ENCODE measurements around the gene CCDC71L.

CCDC71L gene

GRCh38 chr7:106612432-106612831 is 48.5 kb downstream of the CCDC71L start:
- Histone ChIP-seq H3K27me3 (ENCODE audit: control insufficient read depth, insufficient read depth, low read length) (no peaks in the 10 kb centered on the region), H3K27ac (ENCODE audit: low read length) (no peak overlapping the region), H3K9me3 (ENCODE audit: control insufficient read depth, low read depth, low read length) (no peaks in the 10 kb centered on the region), H3K9ac (ENCODE audit: low read length) (no peak overlapping the region), H3K4me1 (ENCODE audit: control insufficient read depth, low read depth, low read length) (peaks cover 5% of the 10 kb centered on the region), H3K4me3 (ENCODE audit: low read length) (no peak overlapping the region), H3K36me3 (ENCODE audit: control insufficient read depth, low read depth, low read length) (no peaks in the 10 kb centered on the region)

- H3K36me3 ChIP-seq (ENCODE audit: control insufficient read depth, low read depth, low read length) = no peaks in the 10 kb centered on the region
- H3K9ac ChIP-seq (ENCODE audit: low read length) = no peak overlapping the region
- peaks cover 5% of the 10 kb centered on the region for H3K4me1 ChIP-seq (ENCODE audit: control insufficient read depth, low read depth, low read length)
- H3K27ac ChIP-seq (ENCODE audit: low read length) = no peak overlapping the region
- no peak overlapping the region for H3K4me3 ChIP-seq (ENCODE audit: low read length)
- no peaks in the 10 kb centered on the region for H3K9me3 ChIP-seq (ENCODE audit: control insufficient read depth, low read depth, low read length)
- H3K27me3 ChIP-seq (ENCODE audit: control insufficient read depth, insufficient read depth, low read length) = no peaks in the 10 kb centered on the region
Observed at GRCh38 chr7:106611911-106612310, 49.0 kb downstream of the CCDC71L start.

- no peaks in the 10 kb centered on the region for H3K9me3 ChIP-seq (ENCODE audit: control insufficient read depth, low read depth, low read length)
- no peak overlapping the region for H3K9ac ChIP-seq (ENCODE audit: low read length)
- H3K4me1 ChIP-seq (ENCODE audit: control insufficient read depth, low read depth, low read length) = peaks cover 5% of the 10 kb centered on the region
- H3K27me3 ChIP-seq (ENCODE audit: control insufficient read depth, insufficient read depth, low read length) = no peaks in the 10 kb centered on the region
- H3K36me3 ChIP-seq (ENCODE audit: control insufficient read depth, low read depth, low read length) = no peaks in the 10 kb centered on the region
- no peak overlapping the region for H3K27ac ChIP-seq (ENCODE audit: low read length)
- H3K4me3 ChIP-seq (ENCODE audit: low read length) = no peak overlapping the region
Observed at GRCh38 chr7:106610996-106611886, 49.7 kb downstream of the CCDC71L start.

GRCh38 chr7:106609416-106609815 is 51.5 kb downstream of the CCDC71L start:
- no peaks in the 10 kb centered on the region for H3K36me3 ChIP-seq (ENCODE audit: control insufficient read depth, low read depth, low read length)
- no peak overlapping the region for H3K4me3 ChIP-seq (ENCODE audit: low read length)
- H3K27ac ChIP-seq (ENCODE audit: low read length) = no peak overlapping the region
- H3K27me3 ChIP-seq (ENCODE audit: control insufficient read depth, insufficient read depth, low read length) = no peaks in the 10 kb centered on the region
- no peaks in the 10 kb centered on the region for H3K9me3 ChIP-seq (ENCODE audit: control insufficient read depth, low read depth, low read length)
- peaks cover 5% of the 10 kb centered on the region for H3K4me1 ChIP-seq (ENCODE audit: control insufficient read depth, low read depth, low read length)
- H3K9ac ChIP-seq (ENCODE audit: low read length) = no peak overlapping the region

GRCh38 chr7:106608661-106609060 is 52.3 kb downstream of the CCDC71L start:
- H3K4me3 ChIP-seq (ENCODE audit: low read length) = no peak overlapping the region
- H3K36me3 ChIP-seq (ENCODE audit: control insufficient read depth, low read depth, low read length) = no peaks in the 10 kb centered on the region
- no peak overlapping the region for H3K27ac ChIP-seq (ENCODE audit: low read length)
- H3K9me3 ChIP-seq (ENCODE audit: control insufficient read depth, low read depth, low read length) = no peaks in the 10 kb centered on the region
- H3K27me3 ChIP-seq (ENCODE audit: control insufficient read depth, insufficient read depth, low read length) = no peaks in the 10 kb centered on the region
- peaks cover 5% of the 10 kb centered on the region for H3K4me1 ChIP-seq (ENCODE audit: control insufficient read depth, low read depth, low read length)
- no peak overlapping the region for H3K9ac ChIP-seq (ENCODE audit: low read length)
